ENCODE measurements around the gene EDIL3. TPM values are rescaled to one million over a fixed set of nuclear protein-coding genes. Genes with fewer than 3 reads are reported as not detected.

The EDIL3 gene
- total and polyA plus RNA-seq, 2 donors (not counting 3 experiments of a cell fraction or from before 2014, with no cell fraction given) = 9.1 to 28.8 TPM

DNA sequence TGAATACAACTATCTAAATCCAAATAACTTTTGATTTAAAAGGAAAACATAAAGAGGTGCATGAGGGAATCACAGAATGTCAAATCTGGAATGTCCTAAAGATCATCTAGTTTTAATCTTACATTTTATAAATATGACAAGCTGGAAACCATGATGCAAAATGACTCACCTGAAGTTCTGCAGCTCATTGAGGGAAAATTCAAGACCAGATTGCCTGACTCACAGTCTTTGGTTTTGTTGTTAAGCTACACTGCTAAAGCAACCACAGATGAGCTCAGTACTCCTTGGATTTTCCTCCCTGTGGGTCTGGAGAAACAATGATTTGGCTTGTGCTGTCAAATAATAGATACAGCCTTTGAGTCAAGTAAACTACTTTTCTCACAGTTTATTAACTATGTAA is 19.1 kb upstream of the EDIL3 start:
- Histone ChIP-seq H3K9ac (replicated peaks; ENCODE audit: extremely low read depth, insufficient read depth, low read length) (no peak overlapping the region), H3K4me2 (ENCODE audit: insufficient read depth, low read length) (no peak overlapping the region), H3K27me3 (ENCODE audit: control insufficient read depth in 2 of 2, insufficient read depth in 2 of 2, low read length in 2 of 2) (no peaks in the 10 kb centered on the region), H3K9me1 (replicated peaks; ENCODE audit: control insufficient read depth, extremely low read depth, insufficient read depth, low read length) (no peaks in the 10 kb centered on the region), H3K4me3 (replicated peaks in 1 of 3; ENCODE audit: insufficient read depth in 1 of 3, low read depth in 1 of 3, low read length in 3 of 3) (no peak overlapping the region), H3K36me3 (ENCODE audit: control insufficient read depth in 2 of 2, extremely low read depth in 1 of 2, insufficient read depth in 2 of 2, low read length in 2 of 2) (no peaks in the 10 kb centered on the region), H3K9me3 (replicated peaks; ENCODE audit: control insufficient read depth, insufficient read depth, low read length) (no peaks in the 10 kb centered on the region), H3K27ac (ENCODE audit: insufficient read depth, low read depth, low read length) (no peak overlapping the region), H3K4me1 (ENCODE audit: control insufficient read depth, extremely low read depth, insufficient read depth, low read length) (no peaks in the 10 kb centered on the region), H2AFZ (ENCODE audit: low read depth, low read length) (no peak overlapping the region), H3K79me2 (ENCODE audit: control insufficient read depth, insufficient read depth, low read length) (no peaks in the 10 kb centered on the region), H4K20me1 (replicated peaks; ENCODE audit: control insufficient read depth, extremely low read depth, insufficient read depth, low read length) (no peaks in the 10 kb centered on the region)
- FAIRE-seq (peak; percentile 67), DNase-seq (ENCODE audit: low read depth, low spot score) (peak; percentile 37)
- TF ChIP-seq GATA2 (IDR thresholded peaks at IDR 0.05; ENCODE audit: insufficient read depth, insufficient read length, low read depth, low read length) (no peak), FOS (IDR thresholded peaks at IDR 0.05; ENCODE audit: borderline replicate concordance, insufficient read depth, low read length) (peak; percentile 80), JUN (IDR thresholded peaks at IDR 0.05; ENCODE audit: borderline replicate concordance, insufficient read depth, insufficient read length, low read depth) (peak; percentile 40)
- dilution Hi-C loops (cut with MboI; ENCODE audit: extremely low pct_ligation_motif_present, low sequenced_read_pairs) = no loop called here
- CTCF ChIA-PET = interaction anchor here (1.0 to 1.3 kb wide), 5 partner anchors 9 to 476 kb away, joined by 3 to 6 read pairs (median 4); no protein-coding TSS in a partner anchor
- intact Hi-C loops (cut with micrococcal nuclease) = no loop called here
- no TSS peak for BruUV-seq (replicated peaks)
- POLR2A ChIA-PET = no interaction called here

DNA sequence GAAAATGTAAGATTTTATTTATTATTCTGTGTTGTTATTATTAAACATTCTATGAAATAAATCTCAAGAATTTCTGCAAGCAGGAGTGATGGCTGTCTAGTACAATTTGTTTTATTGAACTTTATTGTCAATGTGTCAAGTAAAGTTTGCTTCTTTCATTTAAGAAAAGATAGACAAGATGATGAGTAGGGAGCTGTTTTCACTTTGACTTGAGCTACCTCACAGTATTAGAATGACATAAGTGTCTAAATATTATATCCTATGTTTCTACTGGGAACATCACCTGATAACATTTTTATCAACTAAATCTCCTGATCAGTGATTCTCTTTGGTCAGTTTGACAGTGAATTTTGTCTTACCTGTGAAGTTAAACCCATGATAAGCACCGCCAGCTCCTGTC is 12.7 kb upstream of the EDIL3 start:
- dilution Hi-C loops (cut with MboI; ENCODE audit: extremely low pct_ligation_motif_present, low sequenced_read_pairs) = no loop called here
- POLR2A ChIA-PET = no interaction called here
- Histone ChIP-seq H2AFZ (ENCODE audit: low read depth, low read length) (no peak overlapping the region), H3K4me2 (ENCODE audit: insufficient read depth, low read length) (no peak overlapping the region), H4K20me1 (replicated peaks; ENCODE audit: control insufficient read depth, extremely low read depth, insufficient read depth, low read length) (no peaks in the 10 kb centered on the region), H3K9me3 (replicated peaks; ENCODE audit: control insufficient read depth, insufficient read depth, low read length) (no peaks in the 10 kb centered on the region), H3K27ac (ENCODE audit: insufficient read depth, low read depth, low read length) (no peak overlapping the region), H3K9me1 (replicated peaks; ENCODE audit: control insufficient read depth, extremely low read depth, insufficient read depth, low read length) (no peaks in the 10 kb centered on the region), H3K27me3 (ENCODE audit: control insufficient read depth in 2 of 2, insufficient read depth in 2 of 2, low read length in 2 of 2) (no peaks in the 10 kb centered on the region), H3K4me1 (ENCODE audit: control insufficient read depth, extremely low read depth, insufficient read depth, low read length) (peaks cover 13% of the 10 kb centered on the region), H3K9ac (replicated peaks; ENCODE audit: extremely low read depth, insufficient read depth, low read length) (no peak overlapping the region), H3K4me3 (replicated peaks in 1 of 3; ENCODE audit: insufficient read depth in 1 of 3, low read depth in 1 of 3, low read length in 3 of 3) (no peak overlapping the region), H3K79me2 (ENCODE audit: control insufficient read depth, insufficient read depth, low read length) (no peaks in the 10 kb centered on the region), H3K36me3 (ENCODE audit: control insufficient read depth in 2 of 2, extremely low read depth in 1 of 2, insufficient read depth in 2 of 2, low read length in 2 of 2) (no peaks in the 10 kb centered on the region)
- intact Hi-C loops (cut with micrococcal nuclease) = no loop called here
- CTCF ChIA-PET = interaction anchor here (0.9 to 1.2 kb wide), 2 partner anchors 9 to 469 kb away, joined by 3 to 4 read pairs; no protein-coding TSS in a partner anchor
- DNase-seq (ENCODE audit: low read depth, low spot score) (no peak), FAIRE-seq (no peak)
- BruUV-seq (replicated peaks) = no TSS peak
- TF ChIP-seq CTCF (IDR thresholded peaks at IDR 0.05; ENCODE audit: extremely low read depth in 1 of 2, insufficient read depth in 1 of 2, low read depth in 1 of 2, low read length in 2 of 2) = no peak
